CD4-positive, alpha-beta T cell treated with Interleukin-4 for 4 hours (primary cell): ENCODE results near the gene OPCML.

Experiments used
- DNase-seq: peaks from one replicate; pipeline ENCODE4 v3.0.0-alpha.2; 2020

OPCML gene

DNA sequence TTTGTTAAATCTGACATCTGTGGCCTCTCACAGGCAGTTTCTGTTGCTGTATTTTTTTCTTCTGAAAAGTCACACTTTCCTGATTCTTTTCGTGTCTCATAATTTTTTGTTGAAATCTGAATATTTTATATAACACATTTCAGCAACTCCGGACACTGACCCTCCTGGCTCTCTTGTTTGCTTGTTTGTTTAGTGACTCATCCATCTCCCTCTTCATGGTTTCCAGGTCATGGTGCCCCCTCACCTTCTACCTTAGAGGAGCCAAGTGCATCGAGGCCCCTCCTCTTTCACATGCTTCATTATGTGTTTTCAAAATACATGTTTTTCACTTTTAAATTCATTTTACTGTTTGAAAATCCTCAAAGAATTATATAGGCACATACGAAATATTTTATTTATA lies 562.4 kb downstream of the OPCML start:
- no peak for DNase-seq

DNA sequence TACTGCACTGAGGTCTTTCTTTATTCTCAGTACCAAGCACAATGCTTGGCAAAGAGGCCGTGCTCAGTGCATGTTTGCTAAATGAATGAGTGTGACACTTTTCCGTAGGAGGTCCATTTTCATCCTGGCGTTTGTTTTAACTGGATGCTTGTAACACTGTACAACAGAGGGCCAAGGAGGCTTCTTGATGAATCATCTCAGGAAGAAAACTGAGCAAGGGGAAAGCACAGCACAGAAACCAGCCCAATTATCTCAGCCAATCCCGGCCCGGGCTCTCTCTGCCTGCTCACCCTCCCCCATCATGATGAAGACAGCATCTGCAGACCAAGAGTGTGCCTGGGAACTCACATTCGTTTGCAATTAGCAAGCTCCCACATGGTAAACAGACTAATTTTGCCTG lies 570.3 kb downstream of the OPCML start:
- no peak for DNase-seq

DNA sequence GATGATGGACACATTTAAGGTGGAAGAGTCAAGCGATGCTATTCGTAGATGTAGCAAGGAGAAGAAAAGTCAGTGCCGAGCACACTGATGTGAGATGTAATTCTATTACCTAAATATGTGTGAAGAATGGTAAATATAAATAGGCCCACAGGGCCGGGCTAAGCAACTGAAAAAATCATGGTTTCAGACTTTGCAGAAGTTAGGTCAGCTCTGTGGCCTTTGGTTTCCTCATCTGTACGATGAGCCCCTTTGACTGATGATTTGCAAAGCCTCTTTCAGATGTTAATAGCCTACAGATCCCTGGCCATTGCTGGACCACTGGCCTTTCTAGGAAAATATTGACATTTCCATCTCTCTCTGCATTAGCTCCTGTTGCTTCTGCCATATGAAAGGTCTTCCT lies 570.8 kb downstream of the OPCML start:
- DNase-seq: no peak

DNA sequence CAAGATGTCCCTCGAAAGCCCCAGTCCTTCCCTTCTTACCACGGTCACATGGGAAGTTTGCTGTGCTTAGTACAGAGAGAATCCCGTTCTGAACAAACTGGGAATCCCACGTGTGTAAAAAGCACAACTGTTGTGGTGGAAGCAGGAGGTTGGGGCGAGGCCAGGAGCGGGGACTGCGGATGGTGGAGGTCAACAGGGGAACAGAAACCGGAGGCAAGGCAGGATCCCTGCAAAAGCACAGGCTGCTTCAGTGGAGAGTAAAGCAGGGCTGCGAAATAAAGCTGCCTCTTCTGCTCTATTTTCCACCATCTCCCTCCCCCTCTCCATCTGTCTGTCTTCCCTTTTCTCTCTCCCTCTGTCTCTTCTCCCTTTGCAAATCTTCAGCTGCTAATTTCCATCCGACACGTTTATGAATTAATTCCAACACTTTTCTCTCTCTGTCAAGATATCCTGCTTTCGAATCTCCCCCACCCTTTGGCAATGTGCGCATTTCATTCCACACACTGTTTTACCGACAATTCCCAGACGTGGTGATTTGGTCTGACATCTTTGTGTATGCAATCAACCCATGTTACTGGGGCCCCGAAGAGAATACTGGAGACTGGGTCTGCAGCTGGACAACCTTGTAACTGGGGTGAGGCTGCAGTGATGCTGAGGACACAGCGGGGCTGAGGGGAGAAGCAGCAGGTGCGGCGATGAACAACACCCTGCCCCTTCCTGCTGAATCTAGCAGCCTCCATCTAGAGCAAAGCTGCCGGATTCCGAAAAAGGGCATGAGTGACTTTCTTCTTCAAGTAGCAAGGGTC lies 571.8 kb downstream of the OPCML start:
- no peak for DNase-seq

DNA sequence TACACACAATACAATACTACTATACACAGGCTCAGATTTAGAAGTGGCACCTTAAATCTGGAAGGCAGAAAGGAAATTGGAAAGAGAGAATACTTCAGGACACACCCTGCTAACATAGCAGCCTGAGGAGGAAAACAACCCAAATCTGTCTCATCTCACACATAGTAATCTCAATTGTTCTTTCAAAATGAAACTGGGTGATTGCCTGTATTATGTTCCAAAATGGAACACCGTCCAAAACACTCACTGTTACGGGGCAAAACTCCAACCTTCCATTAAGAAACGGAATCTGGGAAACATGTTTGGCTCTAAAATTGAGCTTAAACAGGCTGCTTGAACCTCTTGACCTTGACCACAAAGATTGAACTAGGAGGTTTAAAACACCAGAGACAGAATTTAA lies 572.6 kb downstream of the OPCML start:
- no peak for DNase-seq

DNA sequence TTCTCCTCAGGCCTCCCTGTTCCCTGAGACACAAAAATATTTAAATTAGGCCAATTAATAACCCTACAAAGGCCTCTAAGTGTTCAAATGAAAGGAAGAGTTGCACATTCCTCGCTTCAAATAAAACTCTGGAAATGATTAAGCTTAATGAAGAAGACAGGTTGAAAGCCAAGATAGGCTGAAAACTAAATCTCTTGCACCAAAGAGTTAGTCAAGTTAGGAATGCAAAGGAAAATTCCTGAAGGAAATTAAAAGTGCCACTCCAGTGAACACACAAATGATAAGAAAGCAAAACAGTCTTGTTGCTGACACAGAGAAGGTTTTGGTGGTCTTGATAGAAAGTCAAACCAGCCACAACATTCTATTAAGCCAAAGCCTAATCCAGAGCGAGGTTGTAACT lies 574.4 kb downstream of the OPCML start:
- DNase-seq: no peak

DNA sequence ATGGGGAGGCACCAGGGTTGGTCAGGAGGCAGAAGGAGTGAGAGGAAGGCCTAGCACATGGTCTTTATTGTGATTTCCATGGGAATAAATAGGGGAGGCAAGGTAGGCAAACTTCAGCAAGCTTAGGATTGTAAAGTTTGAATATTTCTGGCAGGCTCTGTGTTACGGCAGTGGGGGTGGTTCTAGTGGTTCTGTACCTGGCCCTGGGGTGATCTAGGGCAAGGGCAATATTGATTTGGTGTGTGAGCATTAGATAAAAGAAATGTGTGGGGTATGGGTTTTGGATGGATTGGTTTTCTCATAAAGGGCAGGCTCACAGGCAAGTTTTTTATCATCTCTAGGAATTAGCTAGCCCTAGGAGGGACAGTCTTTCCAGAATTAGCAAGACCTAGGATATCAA lies 584.0 kb downstream of the OPCML start:
- DNase-seq: no peak

DNA sequence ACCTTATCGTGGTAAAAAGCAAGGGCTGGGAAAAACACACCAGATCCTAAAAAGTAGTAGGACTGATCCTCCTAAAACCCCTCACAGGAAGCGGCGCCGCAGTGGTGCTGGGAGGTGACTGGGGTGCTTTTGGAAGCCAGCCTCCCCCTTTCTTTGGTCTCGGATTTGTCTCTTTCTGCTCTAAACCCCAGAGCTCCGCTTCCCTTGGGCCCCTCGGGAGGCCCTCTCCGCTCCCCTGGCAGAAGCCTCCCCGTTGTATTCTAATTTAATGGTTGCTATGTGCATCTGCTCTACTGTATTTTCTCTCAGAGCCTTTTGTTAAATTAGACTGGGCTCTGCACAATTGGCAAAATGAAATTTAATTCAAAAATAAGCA lies 587.7 kb downstream of the OPCML start:
- DNase-seq: no peak

DNA sequence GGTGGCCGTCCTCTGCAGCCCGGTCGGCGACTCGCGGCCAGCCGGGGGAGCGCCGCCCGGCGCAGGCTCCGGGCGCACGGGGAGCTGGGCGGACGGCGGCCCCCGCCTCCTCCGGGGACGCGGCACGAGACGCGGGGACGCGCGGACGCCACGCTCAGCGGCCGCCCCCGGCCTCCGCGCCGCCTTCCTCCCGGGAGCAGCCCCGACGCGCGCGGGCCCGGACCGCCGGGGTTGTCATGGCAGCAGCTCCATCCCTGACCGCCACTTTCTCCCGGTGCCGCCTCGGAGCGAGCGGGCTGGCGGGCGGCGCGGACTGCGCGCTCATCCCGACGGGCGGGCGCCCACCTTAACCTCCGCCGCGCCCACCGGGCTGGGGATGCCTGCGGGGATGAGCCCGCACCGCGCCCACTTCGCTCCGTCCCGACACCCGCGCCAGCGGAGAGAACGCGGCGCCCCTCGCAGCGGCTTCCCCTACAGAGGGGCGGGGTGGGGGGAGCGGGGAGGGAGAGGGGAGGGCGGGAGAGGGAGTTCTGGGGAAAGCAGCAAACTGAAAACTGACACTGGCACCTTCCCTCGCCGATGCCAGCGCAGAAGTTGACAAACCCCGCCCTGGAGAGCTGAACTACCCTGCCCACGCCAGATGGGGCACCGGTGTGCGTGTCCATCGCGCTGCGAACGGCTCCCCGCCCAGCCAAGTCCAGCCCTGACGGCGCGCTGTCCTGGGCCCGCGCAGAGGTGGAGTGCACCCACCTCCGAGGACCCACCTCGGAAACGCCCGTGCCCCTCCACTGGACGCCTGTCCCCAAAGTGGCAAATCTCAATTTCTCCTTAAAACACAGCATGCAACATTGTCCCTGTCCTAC lies 588.4 kb downstream of the OPCML start:
- no peak for DNase-seq

DNA sequence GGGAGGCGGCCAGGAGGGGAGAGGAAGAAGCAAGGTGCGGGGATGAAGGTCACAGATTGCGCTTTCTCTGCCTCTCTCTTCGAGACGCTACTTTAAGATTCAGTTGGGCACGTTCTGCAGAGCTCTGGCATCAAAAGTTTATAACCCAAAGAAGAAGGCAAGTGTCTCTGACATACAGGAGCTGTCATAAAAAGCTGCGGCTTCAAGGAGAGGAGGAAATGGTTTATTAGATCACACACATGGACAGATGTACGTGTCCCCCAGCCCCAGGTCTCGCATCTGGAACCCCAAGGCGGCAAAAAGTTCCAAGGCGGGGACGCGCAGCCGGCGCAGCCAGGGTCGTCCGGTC lies 589.0 kb downstream of the OPCML start:
- DNase-seq: no peak

DNA sequence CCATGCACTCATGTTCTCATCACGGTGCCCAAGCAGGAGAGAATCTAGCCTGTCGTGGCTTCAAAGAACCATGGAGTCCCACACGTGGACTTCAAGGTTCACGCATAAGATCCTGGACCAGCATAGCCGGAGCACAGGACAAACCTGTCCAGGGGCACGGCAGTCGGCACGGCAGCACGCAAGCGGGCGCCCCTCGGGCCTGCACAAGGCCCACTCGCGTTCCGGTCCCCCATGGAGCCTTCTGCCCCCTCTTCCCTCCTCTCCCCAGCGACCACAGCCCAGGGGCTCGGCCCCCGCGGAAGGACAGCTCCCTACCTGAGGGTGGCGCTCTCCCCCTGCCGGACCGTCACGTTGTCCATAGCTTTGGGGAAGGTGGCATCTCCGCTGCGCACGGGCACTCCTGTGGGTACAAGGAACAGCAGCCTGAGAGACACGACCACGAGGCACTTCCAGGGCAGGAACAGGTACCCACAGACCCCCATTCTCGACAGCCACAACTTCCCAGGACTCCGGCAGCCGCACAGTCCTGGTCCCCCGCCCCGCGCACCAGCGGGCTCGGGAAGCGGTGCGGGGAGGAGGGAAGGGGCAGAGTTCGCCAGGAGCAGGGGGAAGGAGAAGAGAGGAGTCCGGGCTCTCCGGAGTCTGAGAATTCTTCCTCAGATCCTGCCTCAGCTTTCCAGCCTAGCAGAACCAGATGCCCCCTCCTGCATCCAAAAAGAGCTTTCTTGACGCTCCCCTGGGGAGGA lies 589.5 kb downstream of the OPCML start:
- DNase-seq: no peak

DNA sequence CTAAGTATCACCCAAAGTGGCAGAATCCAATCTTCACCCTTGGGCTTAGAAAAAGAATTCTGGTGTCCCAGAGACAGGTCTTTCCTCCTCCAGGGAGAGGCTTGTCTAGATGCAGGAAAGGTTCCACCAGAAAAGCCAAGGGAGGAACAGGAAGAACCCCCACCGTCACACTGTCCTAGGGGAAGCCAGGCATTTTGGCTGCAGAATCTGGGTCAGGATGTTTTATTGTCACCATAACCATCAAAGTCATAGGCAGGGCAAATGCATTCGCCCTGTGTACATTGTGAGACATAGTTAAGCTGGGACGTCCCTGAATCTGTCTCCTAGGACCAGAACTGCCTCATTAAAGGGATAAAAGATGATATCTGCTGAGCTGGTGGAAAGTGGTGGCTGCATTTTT lies 590.5 kb downstream of the OPCML start:
- no peak for DNase-seq

DNA sequence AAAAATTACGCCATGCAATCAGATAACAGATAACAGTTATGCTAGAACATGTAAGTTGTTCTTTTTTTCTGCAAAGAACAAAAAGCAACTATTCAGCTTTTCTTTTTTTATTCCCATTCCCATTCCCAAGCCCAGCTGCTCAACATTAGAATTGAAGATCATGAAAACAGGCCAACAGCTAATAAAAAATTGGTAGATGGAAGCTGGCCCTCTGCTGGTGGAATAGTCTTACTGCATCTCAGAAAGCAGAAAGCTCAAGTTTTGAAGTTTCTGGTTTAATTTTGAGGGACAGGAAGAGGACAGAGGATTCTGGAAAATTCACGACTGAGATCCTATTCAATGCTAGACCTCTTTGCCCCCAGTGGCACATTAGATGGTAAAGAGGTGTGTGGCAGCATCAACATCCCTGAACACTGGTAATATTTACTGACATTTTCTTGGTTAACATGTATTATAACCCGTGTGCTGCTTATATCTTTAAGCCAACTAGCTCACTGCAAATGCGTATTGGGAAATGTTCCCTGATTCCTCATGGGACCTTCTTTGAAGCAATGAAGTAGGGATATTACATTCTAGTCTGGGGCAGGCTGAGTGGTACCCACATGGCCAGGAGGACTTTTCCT lies 591.2 kb downstream of the OPCML start:
- no peak for DNase-seq

DNA sequence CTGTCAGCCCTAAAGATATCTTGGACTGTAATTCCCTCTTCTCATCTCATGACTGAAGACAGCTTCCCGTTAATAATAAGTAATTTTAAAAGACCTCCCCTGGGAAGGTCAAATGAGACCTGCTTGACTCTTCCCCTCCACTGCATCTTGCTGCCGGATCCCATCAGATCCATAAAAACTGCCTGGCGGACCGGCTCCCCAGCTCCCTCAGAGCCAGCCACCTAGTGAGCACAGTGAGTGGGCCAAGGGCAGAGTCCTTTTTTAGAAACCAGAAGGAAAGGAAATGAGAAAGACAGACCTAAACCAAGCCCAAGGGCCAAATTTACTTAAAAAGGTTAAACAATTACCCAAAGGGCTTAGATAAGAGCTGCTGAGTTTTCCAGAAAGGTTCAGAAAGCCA lies 595.3 kb downstream of the OPCML start:
- no peak for DNase-seq

DNA sequence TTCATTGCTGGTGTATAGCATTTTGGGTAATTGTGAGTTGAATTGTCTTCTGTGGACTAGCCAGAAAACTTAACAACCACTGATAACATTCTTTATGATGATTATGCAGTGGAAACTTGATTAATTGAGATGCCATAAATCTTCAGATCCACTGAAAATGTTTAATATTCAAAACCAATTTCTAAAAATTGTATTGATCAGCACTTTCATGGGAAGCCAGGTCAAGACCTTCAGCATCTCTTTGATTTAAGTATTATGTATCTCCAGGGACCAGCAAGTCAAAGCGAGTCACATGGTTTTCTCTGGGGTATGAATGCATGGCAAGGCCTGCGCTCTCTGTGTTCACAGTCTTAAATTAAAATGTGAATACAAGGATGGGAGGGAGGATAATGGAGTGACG lies 596.9 kb downstream of the OPCML start:
- no peak for DNase-seq

DNA sequence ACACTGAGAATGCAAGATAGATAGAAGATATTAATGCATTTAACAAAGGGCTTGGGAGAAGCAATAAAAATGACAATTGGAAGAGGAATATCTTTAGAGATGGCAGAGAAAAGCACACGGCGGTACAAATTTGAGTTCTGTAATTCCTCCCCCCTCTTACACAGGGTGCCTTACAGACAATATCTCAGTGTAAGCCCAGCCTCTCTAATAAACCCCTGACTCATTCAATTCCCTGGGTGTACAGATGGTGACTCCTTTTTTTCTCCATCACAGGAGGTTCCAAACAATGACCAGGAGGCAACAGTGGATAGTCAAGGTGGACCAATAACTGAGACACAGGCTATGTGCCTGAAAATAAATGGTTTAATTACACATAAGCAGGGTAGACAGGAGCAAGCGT lies 598.6 kb downstream of the OPCML start:
- no peak for DNase-seq

DNA sequence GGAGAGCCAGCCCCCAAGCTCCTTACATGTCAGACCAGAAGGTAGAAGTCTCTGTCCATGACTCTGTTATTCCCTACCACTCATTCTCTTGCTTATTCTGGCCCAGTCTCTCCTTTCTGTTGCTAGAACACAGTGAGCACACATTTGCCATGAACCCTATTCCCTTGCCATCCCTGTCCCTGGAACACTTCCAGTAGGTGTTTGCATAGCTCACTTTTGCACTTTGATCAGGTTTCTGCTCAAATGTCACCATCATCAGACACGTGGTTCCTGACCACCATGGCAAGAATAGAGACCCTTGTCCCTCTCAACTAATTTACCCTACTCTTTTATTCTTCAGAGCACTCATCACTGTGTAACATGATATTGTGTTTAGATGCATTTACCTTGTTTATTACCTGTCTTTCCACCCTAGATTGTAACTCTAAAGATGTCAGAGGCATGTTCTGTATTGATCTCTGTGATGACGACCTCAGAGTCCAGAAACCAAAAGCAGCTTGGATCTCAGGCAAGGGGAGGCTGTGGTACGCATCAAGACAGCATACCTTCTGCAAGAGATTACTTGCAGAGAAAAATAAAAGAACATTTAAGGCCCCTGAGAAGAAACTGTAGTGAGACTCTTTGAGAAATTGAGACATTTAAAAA lies 606.4 kb downstream of the OPCML start:
- DNase-seq: no peak

DNA sequence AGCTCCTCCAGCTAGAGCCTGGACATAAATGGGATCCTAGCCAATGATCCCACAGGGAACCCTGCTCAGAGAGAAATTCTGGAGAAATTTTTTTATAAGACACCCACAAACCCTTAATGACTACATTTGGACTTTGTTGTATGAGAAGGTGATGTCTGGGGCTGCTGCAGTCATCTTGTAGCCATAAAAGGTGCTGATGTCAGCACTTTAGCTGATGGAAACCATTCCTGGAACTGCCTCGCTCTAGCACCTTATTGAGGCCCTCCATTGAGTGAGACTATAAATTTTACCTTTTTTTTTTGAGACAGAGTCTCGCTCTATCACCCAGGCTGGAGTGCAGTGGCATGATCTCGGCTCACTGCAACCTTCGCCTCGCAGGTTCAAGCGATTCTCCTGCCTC lies 610.7 kb downstream of the OPCML start:
- no peak for DNase-seq

DNA sequence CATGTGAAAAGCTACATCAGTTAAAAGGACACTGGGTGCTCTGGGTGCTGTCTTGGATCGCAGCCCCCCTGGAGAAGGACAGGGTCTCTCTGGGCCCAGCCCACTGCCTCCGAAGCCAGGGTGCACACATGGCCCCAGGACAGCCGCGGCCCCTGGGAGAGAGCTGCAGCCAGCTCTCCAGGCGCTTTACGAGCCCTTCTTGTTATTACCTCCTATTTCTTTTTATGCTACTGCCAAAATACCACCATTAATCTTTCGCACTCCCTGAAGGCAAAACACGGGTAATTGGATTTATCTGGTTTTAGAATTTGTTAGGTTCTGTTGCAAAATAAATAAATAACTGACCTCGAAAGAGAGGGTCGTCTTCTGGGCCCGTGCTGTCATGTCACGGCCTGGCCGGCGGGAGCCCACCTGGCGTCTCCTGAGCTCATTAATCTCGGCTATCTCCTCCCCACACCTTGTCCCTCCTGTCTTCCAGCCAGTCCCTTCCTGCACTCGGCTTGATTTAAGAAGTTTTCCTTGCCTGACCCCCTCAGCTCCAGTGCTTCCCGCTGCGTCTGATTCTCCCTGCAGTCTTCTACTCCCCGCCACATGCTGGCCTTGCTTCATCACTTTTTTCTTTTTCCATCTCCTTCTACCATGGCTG lies 611.7 kb downstream of the OPCML start:
- DNase-seq: no peak

DNA sequence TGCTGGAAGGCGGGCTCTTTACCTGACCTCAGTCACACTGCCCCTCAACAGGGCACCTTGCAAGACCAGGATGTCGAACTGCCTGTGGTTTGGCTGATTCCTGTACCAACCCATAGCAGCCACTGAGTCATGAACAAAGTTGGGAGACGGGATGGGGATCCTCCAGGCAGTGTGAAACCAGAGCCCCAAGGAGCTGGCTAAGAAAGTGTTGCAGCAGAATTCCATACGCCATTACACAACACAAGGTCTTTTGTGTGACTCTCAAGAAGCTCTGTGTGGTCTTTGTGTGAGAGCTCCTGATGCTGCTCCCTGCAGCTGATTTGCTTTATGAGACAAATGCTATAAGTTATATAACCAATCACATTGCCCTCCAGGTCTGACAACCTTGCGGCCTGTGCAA lies 617.7 kb downstream of the OPCML start:
- no peak for DNase-seq

DNA sequence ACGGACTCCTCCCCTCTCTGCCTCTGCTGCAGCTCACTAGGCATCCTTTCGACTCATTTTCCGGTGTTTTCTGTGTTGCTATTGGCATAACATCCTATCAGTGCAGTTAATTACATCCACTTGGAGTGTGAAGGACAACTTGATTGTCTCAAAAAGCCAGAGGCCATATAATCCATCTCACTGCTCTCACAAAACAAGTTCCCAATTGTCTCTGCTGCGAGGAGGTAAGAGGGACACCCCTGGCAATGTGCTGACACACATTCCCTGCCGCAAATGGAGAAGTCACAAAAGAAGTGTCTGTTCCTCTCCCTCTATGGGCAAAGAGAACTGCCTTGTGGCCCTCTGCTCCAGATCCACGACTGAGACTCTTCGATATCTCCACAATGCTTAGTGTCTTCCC lies 618.4 kb downstream of the OPCML start:
- DNase-seq: no peak

DNA sequence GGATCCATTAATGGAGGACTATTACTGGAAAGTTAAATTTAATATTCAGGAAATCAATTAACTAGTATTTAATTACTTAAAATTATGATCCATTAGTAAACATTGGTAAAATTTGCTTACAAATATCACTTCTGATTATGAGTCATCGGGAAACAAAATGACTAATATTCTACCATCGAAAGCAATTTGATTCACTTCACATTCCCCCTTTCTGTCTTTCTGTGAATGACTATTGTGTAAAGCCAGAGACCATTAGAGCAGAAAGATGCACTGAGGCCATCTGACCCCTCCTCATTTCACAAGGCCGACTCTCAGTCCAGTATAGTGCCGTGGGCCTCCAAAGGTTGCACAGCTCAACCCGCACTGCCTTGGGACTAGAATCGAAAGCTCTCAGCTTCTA lies 619.0 kb downstream of the OPCML start:
- no peak for DNase-seq
